ENCODE results near the gene ACSF2.
"Not testable (repeated sequence)": the region's sequence is repeated elsewhere in the genome, so short reads cannot be mapped to it uniquely, and the experiment has no call there.

Gene ACSF2

GRCh38 chr17:50425682-50426471, at the start of gene ACSF2:
Gene ACSF2 (plus strand): TSS chr17:50426218. CDS start chr17:50426262, 44 bp downstream.
- DNase-seq (ENCODE audit: low read depth) = peak; percentile 53

DNA sequence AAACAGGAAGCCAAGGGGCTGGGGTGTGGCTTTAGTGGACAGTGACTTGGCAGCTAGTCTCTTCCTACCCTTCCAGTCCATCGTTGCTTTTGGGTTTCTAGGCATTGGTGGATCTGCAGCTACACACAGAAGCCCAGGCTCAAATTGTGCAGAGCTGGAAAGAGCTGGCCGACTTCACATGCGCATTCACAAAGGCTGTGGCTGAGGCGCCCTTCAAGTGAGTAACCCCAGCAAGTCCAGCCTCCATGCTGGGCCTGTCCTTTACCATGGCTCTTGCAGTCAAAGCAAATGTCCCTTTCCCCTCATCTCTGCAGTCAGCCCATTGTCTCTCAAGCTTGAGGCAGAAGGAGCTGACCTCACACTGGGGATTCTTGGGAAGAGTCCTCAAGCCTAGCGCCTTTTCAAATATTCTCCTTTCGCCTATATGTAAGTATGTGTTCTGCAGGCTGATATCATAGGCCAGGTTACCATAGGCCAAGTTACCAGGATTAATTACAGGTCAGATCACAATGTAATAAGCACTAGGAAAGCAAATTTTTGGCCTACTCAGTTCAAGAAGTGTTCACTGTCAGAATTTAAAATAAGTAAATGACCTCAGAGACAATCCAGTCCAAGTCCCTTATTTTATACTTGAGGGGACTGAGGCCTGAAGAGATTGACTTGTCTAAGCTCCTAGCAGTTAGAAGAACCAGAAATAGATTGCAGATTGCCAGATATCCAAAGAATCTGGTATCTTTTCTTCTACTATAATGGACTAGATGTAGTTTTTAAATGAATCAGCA, 46.5 kb upstream of the ACSF2 start:
- no peak for DNase-seq (ENCODE audit: low read depth)

DNA sequence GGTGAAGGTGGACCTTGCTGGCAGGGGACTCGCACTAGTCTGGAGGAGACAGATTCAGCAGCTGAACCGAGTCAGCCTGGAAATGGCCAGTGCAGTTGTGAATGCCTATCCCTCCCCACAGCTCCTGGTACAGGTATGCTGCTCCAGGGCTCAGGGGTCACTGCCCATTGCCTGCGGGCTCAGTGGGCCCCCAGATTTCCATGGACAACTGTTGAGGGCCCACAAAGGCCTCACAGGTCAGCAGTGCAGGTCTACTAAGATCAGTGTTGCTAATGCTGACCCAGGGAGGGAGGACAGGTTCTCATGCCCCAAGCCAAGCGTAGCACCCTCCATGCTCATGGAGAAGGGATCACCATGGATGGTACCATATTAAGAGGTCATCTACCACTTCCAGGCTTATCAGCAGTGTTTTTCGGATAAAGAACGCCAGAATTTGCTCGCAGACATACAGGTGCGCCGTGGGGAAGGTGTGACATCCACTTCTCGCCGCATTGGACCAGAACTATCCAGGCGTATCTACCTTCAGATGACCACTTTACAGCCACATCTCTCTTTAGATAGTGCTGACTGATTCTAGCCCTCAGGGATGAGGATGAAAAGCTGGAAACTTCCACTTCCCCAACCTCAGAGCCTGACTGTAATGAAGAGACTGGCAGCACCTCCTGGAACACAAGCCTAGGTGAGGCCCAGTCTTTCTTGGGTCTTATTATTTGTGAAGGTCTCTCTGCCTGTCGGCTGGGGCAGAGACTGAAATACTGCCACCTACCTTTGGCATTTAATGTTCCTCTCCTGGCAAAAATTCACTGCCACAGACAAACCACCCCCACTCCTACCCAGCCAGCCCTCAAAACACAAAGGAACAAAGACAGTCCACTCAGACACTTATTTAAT, 45.4 kb upstream of the ACSF2 start:
- DNase-seq (ENCODE audit: low read depth) = no peak

DNA sequence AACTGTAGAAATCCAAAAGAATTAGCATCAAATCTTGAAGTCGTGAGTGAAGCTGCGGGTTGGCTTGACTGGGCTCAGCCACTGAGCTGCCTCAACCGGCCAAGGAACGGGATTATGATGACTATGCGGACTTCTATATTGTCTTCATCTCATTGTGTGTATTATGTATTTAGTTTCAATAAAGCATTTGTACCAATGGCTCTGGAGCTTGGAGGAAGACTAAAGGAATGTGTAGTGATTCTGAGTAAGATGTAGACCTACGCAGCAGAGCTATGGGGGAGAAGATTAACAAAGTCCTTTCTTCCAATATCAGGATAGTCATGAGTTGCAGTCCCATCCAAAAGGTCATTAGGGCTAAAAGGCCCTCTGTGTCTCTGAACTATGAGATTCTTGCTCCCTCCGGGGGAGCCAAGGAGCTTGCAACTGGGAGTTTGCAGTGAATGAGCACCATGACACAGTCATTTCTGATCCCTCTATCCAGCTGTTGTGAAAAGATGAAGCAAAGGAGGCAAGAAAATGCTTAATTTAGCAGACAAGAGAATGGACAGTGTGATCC, 44.7 kb upstream of the ACSF2 start:
- DNase-seq (ENCODE audit: low read depth) = no peak

DNA sequence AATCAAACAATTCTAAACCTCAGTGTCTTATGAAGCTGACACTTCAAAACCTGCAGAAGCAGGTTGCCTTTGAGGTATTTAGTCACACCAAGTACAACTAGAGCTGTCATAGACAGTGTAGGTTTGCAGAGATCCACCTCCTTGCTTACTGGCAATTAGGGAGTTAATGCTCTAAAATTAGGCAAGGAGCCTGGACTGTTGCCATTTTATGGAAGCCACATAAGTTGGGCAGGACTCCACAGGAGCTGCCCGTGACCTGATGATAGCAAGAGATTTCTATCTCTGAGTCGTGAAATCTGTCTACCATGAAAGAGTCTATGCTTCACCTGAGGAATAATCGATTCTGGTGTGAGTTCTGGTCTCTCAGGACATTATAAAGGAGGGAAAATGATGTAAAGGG, 44.1 kb upstream of the ACSF2 start:
- DNase-seq (ENCODE audit: low read depth) = no peak

DNA sequence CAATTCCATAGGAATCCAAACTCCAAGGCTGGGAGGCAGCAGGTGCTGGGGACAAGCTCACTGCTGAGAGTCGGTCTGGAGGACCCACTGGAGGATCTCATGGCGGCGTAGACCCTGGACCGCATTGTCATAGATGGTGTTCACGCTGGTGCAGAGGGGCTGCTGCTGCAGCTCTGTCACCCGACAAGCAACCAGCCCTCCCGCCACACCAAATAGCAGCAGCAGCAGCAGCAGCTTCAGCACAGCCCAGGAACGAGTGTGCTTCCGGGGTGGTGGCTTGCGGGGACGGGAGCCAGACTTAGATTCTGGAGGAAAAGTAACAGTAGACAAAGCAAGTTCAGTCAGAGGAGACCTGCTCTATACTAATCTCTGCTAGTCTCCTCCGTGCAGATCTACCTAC, 43.1 kb upstream of the ACSF2 start:
- no peak for DNase-seq (ENCODE audit: low read depth)

DNA sequence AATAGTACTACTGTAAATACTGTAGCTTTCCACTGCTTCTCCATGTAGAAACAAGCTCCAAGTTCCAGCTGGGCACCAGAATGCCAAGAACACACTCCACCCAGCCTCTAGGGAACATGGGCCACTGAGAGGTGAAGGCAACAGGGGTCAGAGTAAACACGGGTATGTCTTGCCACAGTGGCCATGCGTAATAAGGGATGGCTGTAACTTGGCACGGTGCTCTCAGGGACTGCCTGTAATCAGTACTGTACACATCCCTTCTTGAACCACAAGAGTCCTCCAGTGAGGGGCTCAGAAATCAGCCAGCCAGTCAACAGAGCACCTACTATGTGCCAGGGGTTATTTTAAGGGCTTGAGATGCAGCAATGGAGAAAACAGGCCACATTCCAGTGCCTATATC, 39.5 kb upstream of the ACSF2 start:
- no peak for DNase-seq (ENCODE audit: low read depth)

DNA sequence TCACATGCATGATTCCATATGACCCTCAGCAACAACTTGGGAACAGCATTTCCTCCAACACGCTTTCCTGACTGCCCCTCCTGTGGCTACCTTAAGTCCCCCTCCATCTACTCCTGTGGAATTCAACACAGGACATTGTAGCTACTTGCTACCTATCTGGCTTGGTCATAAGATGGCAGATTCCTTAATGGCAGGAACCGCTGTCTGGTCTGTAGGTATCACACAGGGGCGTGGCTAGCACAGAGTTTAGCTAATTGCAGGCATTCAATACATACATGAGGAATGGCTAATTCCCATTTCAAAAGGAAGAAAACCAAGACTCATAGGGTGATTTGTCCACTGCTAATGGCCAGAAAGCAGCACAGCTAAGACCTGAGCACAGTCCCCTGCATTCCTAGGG, 37.3 kb upstream of the ACSF2 start:
- DNase-seq (ENCODE audit: low read depth) = no peak

- no peak for DNase-seq (ENCODE audit: low read depth)
Measured at GRCh38 chr17:50389534-50389933, 36.5 kb upstream of the ACSF2 start.

DNA sequence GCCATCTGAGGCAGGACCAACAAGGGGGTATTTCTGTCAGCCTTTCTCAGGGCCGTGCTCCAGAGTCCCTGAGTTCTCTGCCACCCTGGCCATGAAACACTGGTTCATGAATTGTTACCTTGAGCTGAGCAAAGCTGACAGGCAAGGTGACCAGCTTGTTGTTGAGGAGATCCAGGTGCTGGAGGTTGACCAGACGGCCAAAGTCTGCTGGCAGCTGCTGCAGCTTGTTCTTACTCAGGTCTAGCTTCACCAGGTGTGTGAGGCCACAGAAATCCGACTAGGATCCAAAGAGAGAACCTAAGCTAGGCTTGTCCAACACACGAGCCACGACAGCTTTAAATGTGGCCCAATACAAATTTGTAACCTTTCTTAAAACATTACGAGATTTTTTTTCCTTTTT, 33.4 kb upstream of the ACSF2 start:
- no peak for DNase-seq (ENCODE audit: low read depth)

DNA sequence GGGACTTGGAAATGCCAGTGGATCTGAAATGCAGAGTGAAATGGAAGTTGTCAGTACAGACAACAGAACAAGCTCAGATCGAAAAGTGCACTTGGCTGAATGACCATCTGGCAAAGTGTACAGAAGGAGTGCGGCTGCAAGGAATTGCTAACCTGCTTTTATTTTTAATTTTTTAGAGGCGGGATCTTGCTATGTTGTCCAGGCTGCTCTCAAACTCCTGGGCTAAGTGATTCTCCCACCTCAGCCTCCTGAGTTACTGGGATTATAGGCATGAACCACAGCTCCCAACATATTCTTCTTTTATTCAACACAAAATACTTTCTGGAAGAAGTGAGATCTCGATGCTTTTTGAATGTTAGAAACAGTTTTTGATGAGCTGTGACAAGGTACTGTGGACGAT, 32.3 kb upstream of the ACSF2 start:
- no peak for DNase-seq (ENCODE audit: low read depth)

DNA sequence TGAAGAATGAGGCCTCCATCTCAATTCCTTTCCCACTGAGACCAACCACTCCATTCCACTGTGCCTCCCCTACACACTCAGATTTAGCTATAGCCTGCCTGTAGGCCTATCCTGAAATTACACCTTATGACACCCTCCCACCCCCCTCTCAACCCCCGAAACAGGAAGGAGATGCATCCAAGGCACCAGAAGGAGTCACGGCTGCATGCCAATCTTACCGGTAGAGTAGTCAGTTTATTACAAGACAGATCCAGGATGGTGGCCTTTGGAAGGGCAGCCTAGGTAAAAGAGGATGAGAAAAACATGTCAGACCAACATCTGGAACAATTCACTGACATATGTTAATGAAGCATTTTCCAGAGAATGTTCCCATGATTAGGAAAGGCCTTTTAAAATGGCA, 31.3 kb upstream of the ACSF2 start:
- DNase-seq (ENCODE audit: low read depth) = no peak

DNA sequence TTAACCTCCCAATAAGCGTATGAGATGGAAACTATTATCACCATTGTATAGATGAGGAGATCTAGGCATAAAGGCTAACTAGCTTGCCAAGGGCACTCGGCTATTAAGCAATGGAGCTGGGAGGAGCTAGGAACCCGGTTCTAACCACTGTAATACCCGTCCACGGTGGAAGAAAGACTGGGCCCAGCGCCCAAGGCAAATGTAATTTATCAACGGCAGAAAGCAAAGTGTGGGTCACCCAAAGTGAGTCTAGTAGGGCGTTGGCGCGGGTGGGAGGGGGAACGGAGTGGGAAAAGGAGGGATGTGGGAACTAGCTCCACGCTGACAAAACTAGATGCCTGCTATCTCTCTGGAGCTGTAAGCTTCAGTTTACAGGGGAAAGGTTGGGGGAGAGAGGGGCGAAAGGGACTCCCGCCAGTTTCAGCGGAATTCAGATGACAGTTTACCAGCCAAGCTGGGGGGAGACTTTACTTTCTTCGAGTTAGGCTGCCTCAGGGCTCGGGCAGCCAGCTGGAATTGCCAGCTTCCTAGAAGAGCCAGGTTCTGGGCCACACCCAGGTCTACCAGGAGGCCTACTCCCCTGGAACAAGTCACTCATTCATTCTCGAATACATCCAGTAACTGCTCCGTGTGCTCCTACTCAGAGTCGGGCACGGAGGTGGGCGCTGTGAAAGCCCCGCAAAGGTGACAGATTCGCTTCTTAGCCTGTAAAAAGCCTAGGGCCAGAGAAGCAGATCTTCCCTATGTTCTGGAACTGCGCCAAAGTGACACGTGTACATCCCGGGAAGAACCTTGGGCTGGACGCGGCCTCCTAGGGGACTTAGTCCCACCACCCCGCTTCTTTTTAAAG, 29.5 kb upstream of the ACSF2 start:
- no peak for DNase-seq (ENCODE audit: low read depth)

GRCh38 chr17:50397111-50397918, 28.7 kb upstream of the ACSF2 start, which contains the start of gene LRRC59:
Gene LRRC59 (minus strand): TSS chr17:50397523. CDS start chr17:50397317, 206 bp downstream.
- DNase-seq (ENCODE audit: low read depth) = peak; percentile 90

DNA sequence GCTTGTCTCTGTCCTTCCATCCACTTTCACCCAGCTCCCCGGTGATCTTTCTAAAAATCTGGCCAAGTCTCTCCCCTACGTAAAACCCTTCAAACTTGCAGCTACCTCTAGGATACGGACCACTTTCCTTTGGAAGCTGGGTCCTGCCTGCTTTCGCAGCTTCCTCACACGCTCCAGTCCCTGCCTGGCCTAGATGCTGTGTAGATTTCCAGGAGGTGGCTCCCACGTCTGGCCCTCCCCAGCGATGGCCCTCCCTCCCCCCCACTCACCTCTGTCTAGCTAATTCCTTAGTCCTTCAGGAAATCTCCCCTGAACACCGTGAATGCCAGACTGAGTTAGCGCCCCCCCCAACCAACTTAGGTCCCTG, 28.1 kb upstream of the ACSF2 start:
- DNase-seq (ENCODE audit: low read depth) = no peak

DNA sequence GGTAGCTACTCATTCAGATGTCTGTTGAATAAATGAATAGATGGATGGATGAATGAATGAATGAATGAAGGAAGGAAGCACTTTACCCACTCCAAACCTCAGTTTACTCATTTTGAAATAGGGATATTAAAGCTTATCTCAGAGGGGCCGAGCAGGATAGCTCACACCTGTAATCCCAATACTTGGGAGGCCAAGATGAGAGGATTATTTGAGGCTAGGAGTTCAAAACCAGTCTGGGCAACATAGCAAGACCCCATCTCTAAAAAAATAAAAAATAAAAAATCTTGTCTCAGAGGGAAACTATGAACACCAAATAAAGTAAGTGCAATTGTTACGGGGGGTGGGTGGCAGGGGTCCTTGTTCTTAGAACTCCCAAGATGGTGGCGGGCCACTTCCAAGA, 27.3 kb upstream of the ACSF2 start:
- not testable (repeated sequence) for DNase-seq (ENCODE audit: low read depth)

DNA sequence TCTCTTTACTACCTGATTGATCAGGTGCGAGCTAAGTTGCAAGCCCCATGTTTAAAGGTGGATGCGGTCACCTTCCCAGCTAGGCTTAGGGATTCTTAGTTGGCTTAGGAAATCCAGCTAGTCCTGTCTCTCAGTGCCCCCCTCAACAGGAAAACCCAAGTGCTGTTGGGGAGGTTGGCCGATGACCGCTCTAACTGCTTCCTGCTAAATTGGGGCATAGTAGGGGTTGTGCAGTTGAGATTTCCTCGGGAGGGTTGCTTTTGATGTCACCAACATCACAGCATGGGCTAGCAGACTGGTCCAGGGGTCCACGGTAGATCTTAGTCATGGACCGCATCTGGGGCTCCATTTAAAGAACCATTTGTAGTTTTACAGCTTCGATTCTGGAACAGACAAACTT, 26.4 kb upstream of the ACSF2 start:
- DNase-seq (ENCODE audit: low read depth) = not testable (repeated sequence)

- not testable (repeated sequence) for DNase-seq (ENCODE audit: low read depth)
Measured at GRCh38 chr17:50405351-50405750, 20.7 kb upstream of the ACSF2 start.

- no peak for DNase-seq (ENCODE audit: low read depth)
Measured at GRCh38 chr17:50406578-50406977, 19.4 kb upstream of the ACSF2 start.

DNA sequence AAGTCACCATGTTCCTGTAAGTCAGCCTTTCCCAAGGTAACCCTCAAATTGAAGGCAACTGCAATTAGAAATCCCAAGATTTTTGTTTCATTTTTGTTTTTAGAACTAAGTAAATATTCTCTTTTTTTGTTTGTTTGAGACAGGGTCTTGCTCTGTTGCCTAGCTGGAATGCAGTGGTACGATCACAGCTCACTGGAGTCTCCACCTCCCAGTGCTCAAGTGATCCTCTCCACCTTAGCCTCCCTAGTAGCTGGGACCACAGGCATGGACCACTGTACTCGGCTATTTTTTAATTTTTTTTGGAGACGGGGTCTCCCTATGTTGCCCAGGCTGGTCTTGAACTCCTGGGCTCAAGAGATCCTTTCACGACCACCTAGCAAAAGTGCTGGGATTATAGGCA, 18.1 kb upstream of the ACSF2 start:
- no peak for DNase-seq (ENCODE audit: low read depth)

Data from activated T-helper 1 cell treated with Interleukin-2 at 50 U/mL for 16 hours (primary cell).